IMR-90 (cell line): ENCODE data around the gene AMZ2. TPM values are rescaled to one million over a fixed set of nuclear protein-coding genes. Genes with fewer than 3 reads are reported as not detected.
"Not testable (repeated sequence)": the region's sequence is repeated elsewhere in the genome, so short reads cannot be mapped to it uniquely, and the experiment has no call there.

ENCODE experiments used
- ATAC-seq: fragments of 200-7000 bp; cut with Tn5 transposase; 2 replicates; pipeline ENCODE4 v1.9.1; 2020; ENCODE audit warnings: low read depth, mild to moderate bottlenecking, moderate library complexity
- BruUV-seq: library from RNA; stranded (reverse); fragments of 400-500 nt; replicated peaks from 2 replicates; lab custom pipeline; 2021; lab: Mats Ljungman, UMichigan
- CTCF ChIA-PET: fragments of 300-600 bp; formaldehyde crosslinking; extraction: SDS; loops from one replicate; lab custom pipeline; 2021; ENCODE audit warnings: antibody characterized with exemption; lab: Yijun Ruan, JAX
- POLR2A ChIA-PET: fragments of 300-600 bp; sonication (Branson Sonifier 250); formaldehyde crosslinking; loops from one replicate; lab custom pipeline; 2022; ENCODE audit warnings: antibody characterized with exemption; ENCODE audit not compliant: unreplicated experiment; lab: Charles Lee
- DNase-seq: peaks from one replicate; pipeline ENCODE4 v3.0.0; 2013
- H2AFZ ChIP-seq: replicated peaks from 2 replicates; pipeline ENCODE3; 2013; ENCODE audit warnings: low read length, mild to moderate bottlenecking; ENCODE audit not compliant: poor library complexity
- H2AK5ac ChIP-seq: 2 replicates; pipeline ENCODE4 v1.6.1; 2013; ENCODE audit warnings: low read depth, low read length, inconsistent platforms
- H2AK9ac ChIP-seq: replicated peaks from 2 replicates; pipeline ENCODE3; 2013; ENCODE audit warnings: mild to moderate bottlenecking, low read depth, low read length, moderate library complexity; ENCODE audit not compliant: poor library complexity
- H2BK120ac ChIP-seq: 2 replicates; pipeline ENCODE4 v1.6.1; 2013; ENCODE audit warnings: low read depth, low read length, inconsistent platforms
- H2BK15ac ChIP-seq: 3 replicates; pipeline ENCODE4 v1.6.1; 2013; ENCODE audit warnings: low read depth, low read length, inconsistent platforms
- H2BK20ac ChIP-seq: 2 replicates; pipeline ENCODE4 v1.6.1; 2013; ENCODE audit warnings: low read depth, mild to moderate bottlenecking, inconsistent platforms, low read length, moderate library complexity
- H2BK5ac ChIP-seq: 2 replicates; pipeline ENCODE4 v1.6.1; 2013; ENCODE audit warnings: mild to moderate bottlenecking, low read depth, low read length, inconsistent platforms; ENCODE audit not compliant: poor library complexity, severe bottlenecking
- H3K14ac ChIP-seq: replicated peaks from 2 replicates; pipeline ENCODE4 v1.6.1; 2013; ENCODE audit warnings: low read depth, low read length, inconsistent platforms
- H3K18ac ChIP-seq: 2 replicates; pipeline ENCODE4 v1.6.1; 2013; ENCODE audit warnings: low read depth, low read length, control low read depth
- H3K23ac ChIP-seq: 2 replicates; pipeline ENCODE4 v1.6.1; 2013; ENCODE audit warnings: low read depth, low read length, inconsistent platforms
- H3K27ac ChIP-seq: 2 replicates; pipeline ENCODE4 v1.5.1; 2013; ENCODE audit warnings: mild to moderate bottlenecking, control low read depth, low read length; ENCODE audit not compliant: insufficient read depth
- H3K27me3 ChIP-seq: 2 replicates; pipeline ENCODE4 v1.6.1; 2013; ENCODE audit warnings: low read length; ENCODE audit not compliant: control insufficient read depth, insufficient read depth
- H3K36me3 ChIP-seq: 2 replicates; pipeline ENCODE4 v1.6.1; 2013; ENCODE audit warnings: low read length, mixed read lengths; ENCODE audit not compliant: control insufficient read depth, insufficient read depth
- H3K4ac ChIP-seq: 2 replicates; pipeline ENCODE4 v1.6.1; 2013; ENCODE audit warnings: low read depth, low read length, inconsistent platforms
- H3K4me1 ChIP-seq: 2 replicates; pipeline ENCODE4 v1.6.1; 2013; ENCODE audit warnings: low read length, mixed read lengths; ENCODE audit not compliant: control insufficient read depth, insufficient read depth
- H3K4me2 ChIP-seq: 2 replicates; pipeline ENCODE4 v1.6.1; 2013; ENCODE audit warnings: low read depth, mild to moderate bottlenecking, control low read depth, low read length, moderate library complexity
- H3K4me3 ChIP-seq: 2 replicates; pipeline ENCODE4 v1.5.1; 2013; ENCODE audit warnings: low read depth, mild to moderate bottlenecking, control low read depth, low read length, moderate library complexity; ENCODE audit not compliant: insufficient read depth
- H3K56ac ChIP-seq: 2 replicates; pipeline ENCODE4 v1.6.1; 2013; ENCODE audit warnings: low read length, inconsistent platforms; ENCODE audit not compliant: insufficient read depth; ENCODE audit errors: extremely low read depth
- H3K79me1 ChIP-seq, 2 experiments: 2 replicates each; pipeline ENCODE4 v1.6.1; 2013; ENCODE audit warnings: low read length in 2 of 2, inconsistent platforms in 1 of 2, low read depth in 1 of 2
- H3K9ac ChIP-seq: 2 replicates; pipeline ENCODE4 v1.6.1; 2013; ENCODE audit warnings: low read depth, low read length, control low read depth
- H3K9me1 ChIP-seq: 2 replicates; pipeline ENCODE4 v1.6.1; 2013; ENCODE audit warnings: low read length, inconsistent platforms; ENCODE audit not compliant: insufficient read depth
- H3K9me3 ChIP-seq: 2 replicates; pipeline ENCODE4 v1.6.1; 2013; ENCODE audit warnings: low read length; ENCODE audit not compliant: control insufficient read depth, insufficient read depth
- H4K20me1 ChIP-seq: 2 replicates; pipeline ENCODE4 v1.6.1; 2013; ENCODE audit warnings: low read length, inconsistent platforms; ENCODE audit not compliant: insufficient read depth
- H4K5ac ChIP-seq: 2 replicates; pipeline ENCODE4 v1.6.1; 2013; ENCODE audit warnings: mild to moderate bottlenecking, low read depth, low read length, control low read depth
- H4K8ac ChIP-seq, 2 experiments: 2 replicates each; pipeline ENCODE4 v1.6.1; 2013; ENCODE audit warnings: low read depth in 2 of 2, low read length in 2 of 2, control low read depth in 1 of 2, inconsistent platforms in 1 of 2
- H4K91ac ChIP-seq: 2 replicates; pipeline ENCODE4 v1.6.1; 2013; ENCODE audit warnings: low read depth, low read length, inconsistent platforms; ENCODE audit not compliant: insufficient read depth
- WGBS, 2 experiments: methylation state at CpG; one replicate each; pipeline versions ENCODE4 v1.1.5 to v1.1.7; 2013; ENCODE audit warnings: missing lambda C conversion rate in 2 of 2; ENCODE audit not compliant: insufficient read length in 1 of 2; ENCODE audit errors: extremely low coverage in 2 of 2; 5-methylcytosine and 5-hydroxymethylcytosine counted together
- dilution Hi-C: fragments of 300-500 bp; cut with HindIII; formaldehyde crosslinking; loops from one replicate; pipeline ENCODE4 v1.14.3; 2018; ENCODE audit warnings: low sequenced_read_pairs; ENCODE audit not compliant: unreplicated experiment
- in situ Hi-C: fragments of 300-500 bp; cut with MboI; formaldehyde crosslinking; loops from 3 replicates; pipeline ENCODE4 v1.14.3; 2019; ENCODE audit warnings: low sequenced_read_pairs, inconsistent platforms, mixed read lengths
- intact Hi-C: fragments of 100-400 bp; cut with micrococcal nuclease; formaldehyde crosslinking; loops from 2 replicates; pipeline ENCODE4 v1.10.0; 2022
- polyA plus RNA-seq, 3 experiments: library from polyadenylated mRNA; depleted of rRNA; stranded (reverse); fragments of >200 nt; gene quantifications; 2 replicates each; pipeline ENCODE4 v1.2.3, GENCODE V29; 2012; ENCODE audit warnings: low replicate concordance in 1 of 3
- total RNA-seq: library from RNA; depleted of rRNA; stranded (reverse); fragments of >200 nt; gene quantifications from 2 replicates; pipeline ENCODE4 v1.2.3, GENCODE V29; 2012

Gene AMZ2
- total and polyA plus RNA-seq, 2 of the 4 experiments (the other 2 are of a cell fraction): 65.4 to 90.2 TPM

DNA sequence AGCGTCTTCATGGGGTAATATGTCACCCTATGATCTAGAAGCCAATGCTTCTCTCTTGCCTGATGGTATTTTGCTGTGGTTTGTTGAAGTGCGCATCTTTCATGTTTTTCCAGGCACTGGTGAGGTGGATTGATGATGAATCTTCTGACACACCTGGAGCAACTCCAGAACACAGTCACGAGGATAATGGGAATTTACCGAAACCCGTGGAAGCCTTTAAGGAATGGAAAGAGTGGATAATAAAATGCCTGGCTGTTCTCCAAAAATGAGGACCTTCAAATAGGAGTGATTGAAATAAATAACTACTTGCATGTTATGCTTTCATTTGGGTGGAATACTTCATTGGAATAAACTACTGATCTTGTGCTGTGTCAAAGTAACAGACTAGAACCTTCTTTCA, 8.9 kb downstream of the AMZ2 start:
- H3K27me3 ChIP-seq, H3K36me3 ChIP-seq, H4K5ac ChIP-seq, H2BK15ac ChIP-seq, H4K8ac ChIP-seq, H2BK20ac ChIP-seq, intact Hi-C loops, H3K4me2 ChIP-seq, H2AFZ ChIP-seq, H2AK5ac ChIP-seq, H3K23ac ChIP-seq, H3K4me1 ChIP-seq, H3K79me1 ChIP-seq, DNase-seq, H2BK5ac ChIP-seq, H3K9me3 ChIP-seq, H4K20me1 ChIP-seq, dilution Hi-C loops, H3K18ac ChIP-seq, H3K14ac ChIP-seq, POLR2A ChIA-PET, H4K91ac ChIP-seq, H3K9me1 ChIP-seq, H3K27ac ChIP-seq, ATAC-seq, H2BK120ac ChIP-seq, H3K56ac ChIP-seq, H3K4me3 ChIP-seq, H2AK9ac ChIP-seq, H3K4ac ChIP-seq, BruUV-seq, H3K9ac ChIP-seq: not testable (repeated sequence)
- CTCF ChIA-PET: interaction anchor here (1.0 kb wide), 1 partner anchor 142 kb away, joined by 3 read pairs; no protein-coding TSS in a partner anchor
- in situ Hi-C loops: loop anchor here (25.0 kb wide), 1 partner anchor 506 kb away; no protein-coding TSS in a partner anchor
- WGBS, 2 experiments: no CpG with 5 or more reads among the region's 5 CpGs
